ENCODE results near the gene ALDH1L1. TPM values are rescaled to one million over a fixed set of nuclear protein-coding genes. Genes with fewer than 3 reads are reported as not detected.

The ALDH1L1 gene
- total and polyA plus RNA-seq, 2 of the 8 experiments (the other 6 are each of a cell fraction or from before 2014, with no cell fraction given), result 0.98 to 1.6 TPM

DNA sequence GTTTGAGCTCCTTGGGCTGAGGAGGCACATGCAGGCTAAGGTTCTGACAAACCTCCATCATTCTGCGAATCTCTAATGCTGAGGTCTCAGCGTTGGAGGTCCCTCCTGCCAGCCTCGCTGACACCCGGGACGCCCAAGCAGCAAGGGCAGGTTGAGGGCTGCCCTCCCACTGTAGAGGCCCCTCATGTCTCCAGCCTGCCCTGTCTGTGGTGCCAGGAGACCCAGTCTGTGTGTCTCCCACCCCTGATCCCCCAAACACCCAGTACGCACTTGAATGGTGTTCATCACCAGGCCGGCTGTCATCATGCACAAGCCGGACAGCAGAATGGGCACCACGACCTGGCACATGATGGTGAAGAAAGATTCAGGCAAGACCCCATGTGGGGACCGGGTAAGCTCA, 124.3 kb downstream of the ALDH1L1 start:
- WGBS, 2 experiments (ENCODE audit: extremely low coverage in 1 of 2, insufficient coverage in 1 of 2, insufficient read length in 1 of 2, insufficient replicate concordance in 2 of 2, low coverage in 1 of 2, low lambda C conversion rate in 2 of 2, missing lambda C conversion rate in 1 of 2), result 94% methylated on average over 10 of the region's 10 CpGs; no CpG with 5 or more reads in 1 of the 2 experiments
- FAIRE-seq (no peak), DNase-seq (ENCODE audit: low read depth in 1 of 2, low spot score in 2 of 2) (no peak)
- no peaks in the 10 kb centered on the region for H3K9me3 ChIP-seq (ENCODE audit: insufficient read depth in 2 of 2, low read depth in 1 of 2, low read length in 1 of 2)
- H3K4me2 ChIP-seq (ENCODE audit: insufficient read depth in 1 of 2, low read depth in 2 of 2, low read length in 2 of 2), result no peak overlapping the region
- no peak overlapping the region for H2AK5ac ChIP-seq (ENCODE audit: low read depth, low read length)
- H2BK5ac ChIP-seq (ENCODE audit: low read depth, low read length), result no peak overlapping the region
- H4K20me1 ChIP-seq (replicated peaks in 1 of 2; ENCODE audit: control insufficient read depth in 1 of 2, insufficient read depth in 2 of 2, low read length in 2 of 2), result no peaks in the 10 kb centered on the region
- 0 out of 2 replicates have a peak overlapping the region, but pooled peaks have one; percentile 27 for H2BK12ac ChIP-seq (ENCODE audit: low read depth, low read length)
- peaks cover 0 to 5% (median 2%) of the 10 kb centered on the region in 4 experiments; a peak in 4 of 7 replicates for H3K4me1 ChIP-seq (replicated peaks in 1 of 4; ENCODE audit: control insufficient read depth in 3 of 4, insufficient read depth in 4 of 4, low read length in 3 of 4)
- no peaks in the 10 kb centered on the region for H3K79me2 ChIP-seq (ENCODE audit: control insufficient read depth in 1 of 2, insufficient read depth in 2 of 2, low read length in 2 of 2)
- H2BK20ac ChIP-seq (ENCODE audit: low read length), result no peak overlapping the region
- no peak overlapping the region for H4K8ac ChIP-seq (ENCODE audit: extremely low read depth, insufficient read depth, low read length)
- H2BK15ac ChIP-seq (ENCODE audit: low read length), result no peak overlapping the region
- H2AFZ ChIP-seq (ENCODE audit: low read length), result no peak overlapping the region
- ChIA-PET POLR2A (ENCODE audit: partially characterized antibody) (no interaction called here), CTCF (ENCODE audit: partially characterized antibody) (interaction anchor here (0.6 to 1.7 kb wide), 2 partner anchors 53 to 412 kb away, joined by 4 read pairs; no protein-coding TSS in a partner anchor)
- H3K23ac ChIP-seq (ENCODE audit: insufficient read length), result no peak overlapping the region
- H3K4me3 ChIP-seq (ENCODE audit: extremely low read depth in 1 of 4, insufficient read depth in 2 of 4, low read depth in 3 of 4, low read length in 4 of 4), result no peak overlapping the region
- no peak overlapping the region for H3K56ac ChIP-seq (replicated peaks; ENCODE audit: insufficient read length, low read depth, low read length)
- no peak overlapping the region for H3K9ac ChIP-seq (replicated peaks in 1 of 4; ENCODE audit: extremely low read depth in 1 of 4, low read depth in 3 of 4, low read length in 3 of 4)
- H2BK120ac ChIP-seq (replicated peaks; ENCODE audit: low read depth, low read length), result no peak overlapping the region
- no peak overlapping the region for H4K91ac ChIP-seq (replicated peaks; ENCODE audit: insufficient read length, low read length)
- H4K5ac ChIP-seq (ENCODE audit: insufficient read length, low read depth, low read length), result no peak overlapping the region
- no peak overlapping the region for H3K27ac ChIP-seq (ENCODE audit: low read depth, low read length)
- no peaks in the 10 kb centered on the region for H3K27me3 ChIP-seq (replicated peaks in 1 of 4; ENCODE audit: control insufficient read depth in 3 of 4, extremely low read depth in 1 of 4, insufficient read depth in 3 of 4, low read length in 3 of 4)
- H3K79me1 ChIP-seq (ENCODE audit: low read depth, low read length), result no peaks in the 10 kb centered on the region; the same call in none of the 2 replicates
- H3K36me3 ChIP-seq (ENCODE audit: control insufficient read depth in 2 of 4, insufficient read depth in 4 of 4, low read length in 3 of 4), result no peaks in the 10 kb centered on the region
- no peak overlapping the region for H3K14ac ChIP-seq (ENCODE audit: insufficient read length)
- H3K18ac ChIP-seq (ENCODE audit: extremely low read depth, low read length), result no peak overlapping the region
- H3K23me2 ChIP-seq (ENCODE audit: low read depth, low read length), result no peaks in the 10 kb centered on the region; the same call in 1 of the 2 replicates
- no peak overlapping the region for H3K4ac ChIP-seq (replicated peaks; ENCODE audit: insufficient read length, low read depth, low read length)
- TF ChIP-seq NRF1 (IDR thresholded peaks at IDR 0.05; ENCODE audit: low read depth, low read length) (no peak), NANOG (IDR thresholded peaks at IDR 0.05; ENCODE audit: insufficient read depth, low read depth, low read length, poor library complexity, severe bottlenecking) (no peak), CREB1 (IDR thresholded peaks at IDR 0.05) (no peak), CHD2 (IDR thresholded peaks at IDR 0.05; ENCODE audit: low read length) (no peak), CBX8 (IDR thresholded peaks at IDR 0.05; ENCODE audit: borderline replicate concordance, low read depth, low read length) (no peak), SIRT6 (IDR thresholded peaks at IDR 0.05; ENCODE audit: low read length) (no peak), ASH2L (IDR thresholded peaks at IDR 0.05; ENCODE audit: low read length) (no peak), SUZ12 (IDR thresholded peaks at IDR 0.05; ENCODE audit: low read length) (no peak), SP4 (IDR thresholded peaks at IDR 0.05; ENCODE audit: low read length) (no peak), EZH2 (IDR thresholded peaks at IDR 0.05; ENCODE audit: low read depth, low read length, severe bottlenecking) (no peak), CEBPB (IDR thresholded peaks at IDR 0.05; ENCODE audit: low read depth, low read length) (no peak)
- TF ChIP-seq, protein P1, sequence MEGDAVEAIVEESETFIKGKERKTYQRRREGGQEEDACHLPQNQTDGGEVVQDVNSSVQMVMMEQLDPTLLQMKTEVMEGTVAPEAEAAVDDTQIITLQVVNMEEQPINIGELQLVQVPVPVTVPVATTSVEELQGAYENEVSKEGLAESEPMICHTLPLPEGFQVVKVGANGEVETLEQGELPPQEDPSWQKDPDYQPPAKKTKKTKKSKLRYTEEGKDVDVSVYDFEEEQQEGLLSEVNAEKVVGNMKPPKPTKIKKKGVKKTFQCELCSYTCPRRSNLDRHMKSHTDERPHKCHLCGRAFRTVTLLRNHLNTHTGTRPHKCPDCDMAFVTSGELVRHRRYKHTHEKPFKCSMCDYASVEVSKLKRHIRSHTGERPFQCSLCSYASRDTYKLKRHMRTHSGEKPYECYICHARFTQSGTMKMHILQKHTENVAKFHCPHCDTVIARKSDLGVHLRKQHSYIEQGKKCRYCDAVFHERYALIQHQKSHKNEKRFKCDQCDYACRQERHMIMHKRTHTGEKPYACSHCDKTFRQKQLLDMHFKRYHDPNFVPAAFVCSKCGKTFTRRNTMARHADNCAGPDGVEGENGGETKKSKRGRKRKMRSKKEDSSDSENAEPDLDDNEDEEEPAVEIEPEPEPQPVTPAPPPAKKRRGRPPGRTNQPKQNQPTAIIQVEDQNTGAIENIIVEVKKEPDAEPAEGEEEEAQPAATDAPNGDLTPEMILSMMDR (IDR thresholded peaks at IDR 0.05; ENCODE audit: control extremely low read depth in 1 of 3, insufficient read depth in 1 of 3, low read depth in 1 of 3, low read length in 3 of 3), result no peak
- TF ChIP-seq, protein P2, sequence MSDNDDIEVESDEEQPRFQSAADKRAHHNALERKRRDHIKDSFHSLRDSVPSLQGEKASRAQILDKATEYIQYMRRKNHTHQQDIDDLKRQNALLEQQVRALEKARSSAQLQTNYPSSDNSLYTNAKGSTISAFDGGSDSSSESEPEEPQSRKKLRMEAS (IDR thresholded peaks at IDR 0.05), result no peak
